ENCODE data around the gene CBLIF. TPM values are rescaled to one million over a fixed set of nuclear protein-coding genes. Genes with fewer than 3 reads are reported as not detected.

Gene CBLIF
- polyA plus RNA-seq, 1 donor (not counting 4 experiments of a cell fraction or from before 2014, with no cell fraction given): not detected

DNA sequence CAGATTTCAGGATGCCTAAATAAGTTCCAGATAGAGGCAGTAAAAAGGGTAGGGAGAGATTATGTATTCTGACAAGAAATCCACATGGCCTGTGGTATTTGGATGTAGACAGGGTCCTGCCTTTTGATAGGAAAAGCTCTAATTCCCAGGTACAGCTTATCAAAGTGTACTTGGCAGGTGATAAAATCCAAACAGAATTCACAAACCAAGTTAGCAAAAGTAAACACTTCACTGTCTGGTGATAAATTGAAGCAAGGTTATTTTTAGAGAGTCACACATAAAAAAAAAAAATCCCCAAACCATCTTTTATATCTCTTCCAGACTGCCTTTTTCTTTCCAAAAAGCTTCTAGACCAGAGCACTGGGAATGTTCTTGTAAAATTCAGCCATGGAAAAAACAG is 5.7 kb downstream of the CBLIF start:
- H3K9me1 ChIP-seq (ENCODE audit: control insufficient read depth, extremely low read depth, insufficient read depth, low read length): no peaks in the 10 kb centered on the region
- H3K27me3 ChIP-seq (ENCODE audit: control insufficient read depth, extremely low read depth, insufficient read depth, low read length): no peaks in the 10 kb centered on the region
- no peaks in the 10 kb centered on the region for H3K9me3 ChIP-seq (ENCODE audit: control insufficient read depth, low read depth, low read length)
- H3K4me3 ChIP-seq (ENCODE audit: control insufficient read depth in 2 of 3, extremely low read depth in 1 of 3, insufficient read depth in 2 of 3, low read depth in 1 of 3, low read length in 3 of 3): no peak overlapping the region
- no peak overlapping the region for H3K4me2 ChIP-seq (ENCODE audit: control insufficient read depth, extremely low read depth, insufficient read depth, low read depth, low read length)
- TF ChIP-seq, protein P1, sequence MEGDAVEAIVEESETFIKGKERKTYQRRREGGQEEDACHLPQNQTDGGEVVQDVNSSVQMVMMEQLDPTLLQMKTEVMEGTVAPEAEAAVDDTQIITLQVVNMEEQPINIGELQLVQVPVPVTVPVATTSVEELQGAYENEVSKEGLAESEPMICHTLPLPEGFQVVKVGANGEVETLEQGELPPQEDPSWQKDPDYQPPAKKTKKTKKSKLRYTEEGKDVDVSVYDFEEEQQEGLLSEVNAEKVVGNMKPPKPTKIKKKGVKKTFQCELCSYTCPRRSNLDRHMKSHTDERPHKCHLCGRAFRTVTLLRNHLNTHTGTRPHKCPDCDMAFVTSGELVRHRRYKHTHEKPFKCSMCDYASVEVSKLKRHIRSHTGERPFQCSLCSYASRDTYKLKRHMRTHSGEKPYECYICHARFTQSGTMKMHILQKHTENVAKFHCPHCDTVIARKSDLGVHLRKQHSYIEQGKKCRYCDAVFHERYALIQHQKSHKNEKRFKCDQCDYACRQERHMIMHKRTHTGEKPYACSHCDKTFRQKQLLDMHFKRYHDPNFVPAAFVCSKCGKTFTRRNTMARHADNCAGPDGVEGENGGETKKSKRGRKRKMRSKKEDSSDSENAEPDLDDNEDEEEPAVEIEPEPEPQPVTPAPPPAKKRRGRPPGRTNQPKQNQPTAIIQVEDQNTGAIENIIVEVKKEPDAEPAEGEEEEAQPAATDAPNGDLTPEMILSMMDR (optimal IDR thresholded peaks at IDR 0.05 in 1 of 3, IDR thresholded peaks at IDR 0.05 in 1 of 3, conservative IDR thresholded peaks at IDR 0.05 in 1 of 3; ENCODE audit: extremely low read depth in 1 of 3, insufficient read depth in 2 of 3, low read length in 3 of 3): no peak
- no peak for TF ChIP-seq EZH2 (IDR thresholded peaks at IDR 0.05; ENCODE audit: low read length)
- H3K27ac ChIP-seq (ENCODE audit: control insufficient read depth, insufficient read depth, low read length): no peak overlapping the region
- H2AFZ ChIP-seq (ENCODE audit: control insufficient read depth, low read length): no peak overlapping the region
- H3K36me3 ChIP-seq (ENCODE audit: control insufficient read depth in 2 of 2, extremely low read depth in 1 of 2, insufficient read depth in 2 of 2, low read length in 2 of 2): no peaks in the 10 kb centered on the region
- FAIRE-seq: no peak
- H3K79me2 ChIP-seq (ENCODE audit: control insufficient read depth, insufficient read depth, low read length): no peaks in the 10 kb centered on the region
- DNase-seq (ENCODE audit: low read depth, low spot score): no peak
- H3K9ac ChIP-seq (ENCODE audit: control insufficient read depth, extremely low read depth, insufficient read depth, low read length): no peak overlapping the region
- dilution Hi-C loops (cut with MboI; ENCODE audit: extremely low pct_ligation_motif_present, low sequenced_read_pairs): no loop called here
- H4K20me1 ChIP-seq (ENCODE audit: control insufficient read depth, extremely low read depth, insufficient read depth, low read length): no peaks in the 10 kb centered on the region
- no peaks in the 10 kb centered on the region for H3K4me1 ChIP-seq (ENCODE audit: control insufficient read depth, extremely low read depth, insufficient read depth, low read length)

DNA sequence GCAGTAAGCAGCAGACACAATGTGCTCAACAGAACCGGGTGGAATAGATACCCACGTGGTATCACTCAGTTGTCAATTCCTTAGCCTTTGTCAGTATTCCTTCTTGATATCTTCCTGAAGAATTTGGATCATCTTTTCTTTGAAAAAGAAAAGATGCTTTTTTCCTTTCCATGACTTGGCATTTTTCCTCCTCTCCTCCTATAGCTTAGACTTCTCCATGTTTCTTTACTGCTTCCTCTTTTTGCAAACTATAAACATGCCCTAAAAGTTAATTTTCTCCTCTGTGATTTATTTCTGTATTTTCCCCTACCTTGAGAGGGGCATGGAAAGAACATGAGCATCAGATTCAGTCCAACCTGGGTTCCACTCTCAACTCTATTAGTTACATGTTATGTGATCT is 11.7 kb downstream of the CBLIF start:
- FAIRE-seq: no peak
- Histone ChIP-seq H3K4me3 (ENCODE audit: control insufficient read depth in 2 of 3, extremely low read depth in 1 of 3, insufficient read depth in 2 of 3, low read depth in 1 of 3, low read length in 3 of 3) (no peak overlapping the region), H3K4me1 (ENCODE audit: control insufficient read depth, extremely low read depth, insufficient read depth, low read length) (no peaks in the 10 kb centered on the region), H3K9me1 (ENCODE audit: control insufficient read depth, extremely low read depth, insufficient read depth, low read length) (no peaks in the 10 kb centered on the region), H3K9ac (ENCODE audit: control insufficient read depth, extremely low read depth, insufficient read depth, low read length) (no peak overlapping the region), H3K27me3 (ENCODE audit: control insufficient read depth, extremely low read depth, insufficient read depth, low read length) (no peaks in the 10 kb centered on the region), H3K4me2 (ENCODE audit: control insufficient read depth, extremely low read depth, insufficient read depth, low read depth, low read length) (no peak overlapping the region), H3K79me2 (ENCODE audit: control insufficient read depth, insufficient read depth, low read length) (no peaks in the 10 kb centered on the region), H2AFZ (ENCODE audit: control insufficient read depth, low read length) (no peak overlapping the region), H3K27ac (ENCODE audit: control insufficient read depth, insufficient read depth, low read length) (no peak overlapping the region), H3K9me3 (ENCODE audit: control insufficient read depth, low read depth, low read length) (no peaks in the 10 kb centered on the region), H4K20me1 (ENCODE audit: control insufficient read depth, extremely low read depth, insufficient read depth, low read length) (no peaks in the 10 kb centered on the region), H3K36me3 (ENCODE audit: control insufficient read depth in 2 of 2, extremely low read depth in 1 of 2, insufficient read depth in 2 of 2, low read length in 2 of 2) (no peaks in the 10 kb centered on the region)
- TF ChIP-seq, protein P1 (optimal IDR thresholded peaks at IDR 0.05 in 1 of 3, IDR thresholded peaks at IDR 0.05 in 1 of 3, conservative IDR thresholded peaks at IDR 0.05 in 1 of 3; ENCODE audit: extremely low read depth in 1 of 3, insufficient read depth in 2 of 3, low read length in 3 of 3): no peak
- no peak for TF ChIP-seq EZH2 (IDR thresholded peaks at IDR 0.05; ENCODE audit: low read length)
- no peak for DNase-seq (ENCODE audit: low read depth, low spot score)
- dilution Hi-C loops (cut with MboI; ENCODE audit: extremely low pct_ligation_motif_present, low sequenced_read_pairs): no loop called here

All from keratinocyte (primary cell).